HCT116 (cell line): ENCODE data around the gene SNX9. TPM values are rescaled to one million over a fixed set of nuclear protein-coding genes. Genes with fewer than 3 reads are reported as not detected.

ENCODE experiments used
- ATAC-seq: fragments of 200-7000 bp; cut with Tn5 transposase; 2 replicates; pipeline ENCODE4 v1.9.1; 2020; ENCODE audit warnings: mild to moderate bottlenecking, moderate library complexity
- BruUV-seq: library from RNA; stranded (reverse); fragments of 400-500 nt; replicated peaks from 2 replicates; lab custom pipeline; 2021; lab: Mats Ljungman, UMichigan
- CTCF ChIA-PET: fragments of 300-600 bp; sonication (Branson Sonifier 250); formaldehyde crosslinking; loops from one replicate; lab custom pipeline; 2021; ENCODE audit warnings: antibody characterized with exemption; lab: Charles Lee
- POLR2A ChIA-PET: fragments of 300-600, 350-600 bp; sonication (Branson Sonifier 250); formaldehyde crosslinking; loops from one replicate; lab custom pipeline; 2021; ENCODE audit warnings: antibody characterized with exemption; lab: Charles Lee
- RAD21 ChIA-PET, 2 experiments: fragments of 300-600 bp; sonication (Branson Sonifier 250); formaldehyde crosslinking; loops; one replicate each; lab custom pipeline; 2023; ENCODE audit warnings: low total read pairs in 2 of 2; ENCODE audit not compliant: uncharacterized antibody in 2 of 2, unreplicated experiment in 2 of 2, low non-redundant PET in 1 of 2; lab: Charles Lee
- DNase-seq: peaks from one replicate; pipeline ENCODE4 v3.0.0-alpha.2; 2010; ENCODE audit warnings: low read depth, low spot score
- H2AFZ ChIP-seq: fragments of 200-600 bp; shearing (Covaris generic), sonication (generic); 2 replicates; pipeline ENCODE4 v1.6.1; 2017; ENCODE audit warnings: low read depth, mixed run types, mixed read lengths, antibody characterized with exemption, low read length; ENCODE audit not compliant: poor library complexity, severe bottlenecking
- H3K27ac ChIP-seq: 2 replicates; pipeline ENCODE4 v1.5.1; 2012; ENCODE audit warnings: low read depth, low read length
- H3K27me3 ChIP-seq: fragments of 200-600 bp; sonication (generic); 2 replicates; pipeline ENCODE4 v1.6.1; 2016; ENCODE audit warnings: mixed run types, low read length, mixed read lengths; ENCODE audit not compliant: insufficient read depth
- H3K36me3 ChIP-seq, 2 experiments: fragments of 200-500 bp in 1 of 2; fragments of 200-600 bp in 1 of 2; sonication (Bioruptor generic) in 1 of 2; sonication (generic) in 1 of 2; 2 replicates each; pipeline versions ENCODE4 v1.5.1 to v1.6.1; 2014 to 2016; ENCODE audit warnings: low read length in 2 of 2, inconsistent platforms in 1 of 2, mixed read lengths in 1 of 2, mixed run types in 1 of 2; ENCODE audit not compliant: insufficient read depth in 2 of 2, control insufficient read depth in 1 of 2
- H3K4me1 ChIP-seq, 2 experiments: fragments of 200-600 bp in 1 of 2; sonication (generic) in 1 of 2; 2 replicates each; pipeline versions ENCODE4 v1.5.1 to v1.6.1; 2012 to 2017; ENCODE audit warnings: low read length in 2 of 2, inconsistent platforms in 1 of 2, mild to moderate bottlenecking in 1 of 2, mixed read lengths in 1 of 2, mixed run types in 1 of 2, moderate library complexity in 1 of 2; ENCODE audit not compliant: insufficient read depth in 2 of 2, control insufficient read depth in 1 of 2
- H3K4me2 ChIP-seq: fragments of 200-600 bp; sonication (generic); 2 replicates; pipeline ENCODE4 v1.6.1; 2017; ENCODE audit warnings: mixed run types, low read length, mixed read lengths
- H3K4me3 ChIP-seq, 2 experiments: fragments of 200-600 bp in 1 of 2; sonication (generic) in 1 of 2; replicated peaks in 1 of 2; 2 replicates each; pipeline ENCODE4 v1.5.1; 2011 to 2016; ENCODE audit warnings: low read length in 2 of 2, control low read depth in 1 of 2, low read depth in 1 of 2, mild to moderate bottlenecking in 1 of 2, mixed read lengths in 1 of 2, mixed run types in 1 of 2
- H3K79me2 ChIP-seq: fragments of 200-600 bp; sonication (generic); 2 replicates; pipeline ENCODE4 v1.6.1; 2017; ENCODE audit warnings: mild to moderate bottlenecking, mixed run types, low read length, moderate library complexity, mixed read lengths; ENCODE audit not compliant: insufficient read depth
- H3K9ac ChIP-seq: fragments of 200-600 bp; sonication (generic); 2 replicates; pipeline ENCODE4 v1.6.1; 2016; ENCODE audit warnings: low read length, mixed read lengths
- H3K9me2 ChIP-seq: fragments of 200-600 bp; sonication (generic), shearing (Covaris generic); 2 replicates; pipeline ENCODE4 v1.6.1; 2017; ENCODE audit warnings: mixed run types, mild to moderate bottlenecking, moderate library complexity; ENCODE audit not compliant: insufficient read depth
- H3K9me3 ChIP-seq, 2 experiments: fragments of 200-500 bp in 1 of 2; fragments of 200-600 bp in 1 of 2; sonication (Bioruptor generic) in 1 of 2; sonication (generic) in 1 of 2; 2 replicates each; pipeline ENCODE4 v1.6.1; 2014 to 2017; ENCODE audit warnings: low read length in 2 of 2, mixed read lengths in 2 of 2, inconsistent platforms in 1 of 2, low read depth in 1 of 2, mild to moderate bottlenecking in 1 of 2, mixed run types in 1 of 2, moderate library complexity in 1 of 2; ENCODE audit not compliant: control insufficient read depth in 1 of 2, insufficient read depth in 1 of 2
- H4K20me1 ChIP-seq: fragments of 200-600 bp; sonication (generic), shearing (Covaris generic); 2 replicates; pipeline ENCODE4 v1.6.1; 2017; ENCODE audit warnings: mixed run types, mild to moderate bottlenecking, moderate library complexity; ENCODE audit not compliant: insufficient read depth
- CBX3 ChIP-seq: IDR thresholded peaks from 2 replicates; pipeline ENCODE4 v1.6.1; 2012; ENCODE audit warnings: low read depth
- CEBPB ChIP-seq: IDR thresholded peaks from 2 replicates; pipeline ENCODE4 v1.6.1; 2012; ENCODE audit warnings: low read depth
- FOSL1 ChIP-seq: IDR thresholded peaks from 2 replicates; pipeline ENCODE4 v1.6.1; 2012; ENCODE audit warnings: low read depth
- JUND ChIP-seq: IDR thresholded peaks from 2 replicates; pipeline ENCODE4 v1.6.1; 2012
- POLR2A ChIP-seq: IDR thresholded peaks from 2 replicates; pipeline ENCODE4 v1.7.0; 2011; ENCODE audit warnings: borderline replicate concordance; ENCODE audit not compliant: insufficient read depth, insufficient read length; ENCODE audit errors: extremely low read depth
- POLR2AphosphoS5 ChIP-seq: IDR thresholded peaks from 2 replicates; pipeline ENCODE4 v1.6.1; 2011; ENCODE audit warnings: mild to moderate bottlenecking, low read depth, low read length, moderate library complexity
- SIN3A ChIP-seq: IDR thresholded peaks from 2 replicates; pipeline ENCODE4 v1.6.1; 2012; ENCODE audit warnings: low read depth
- SP1 ChIP-seq: IDR thresholded peaks from 2 replicates; pipeline ENCODE4 v1.6.1; 2012; ENCODE audit warnings: low read depth
- SRF ChIP-seq: IDR thresholded peaks from 2 replicates; pipeline ENCODE4 v1.6.1; 2012; ENCODE audit warnings: low read depth
- YY1 ChIP-seq: IDR thresholded peaks from 2 replicates; pipeline ENCODE4 v1.6.1; 2011; ENCODE audit warnings: low read length, low read depth, moderate library complexity, mild to moderate bottlenecking; ENCODE audit not compliant: insufficient replicate concordance; ENCODE audit errors: extremely low read depth
- ZFX ChIP-seq: fragments of 450-650 bp; IDR thresholded peaks from 2 replicates; pipeline ENCODE4 v1.6.1; 2017
- ZNF274 ChIP-seq: fragments of 200-500 bp; sonication (Bioruptor generic); IDR thresholded peaks from 2 replicates; pipeline ENCODE4 v1.6.1; 2014; ENCODE audit warnings: mild to moderate bottlenecking, low read depth, low read length, inconsistent platforms
- intact Hi-C: fragments of 100-400 bp; cut with micrococcal nuclease; formaldehyde crosslinking; loops from 2 replicates; pipeline ENCODE4 v1.10.0; 2022
- total RNA-seq: library from RNA; stranded (reverse); gene quantifications from one replicate; pipeline ENCODE4 v1.2.1, GENCODE V29; 2021; ENCODE audit not compliant: unreplicated experiment
- TF ChIP-seq, protein P1 (sequence below), 3 experiments: fragments of 200-600 bp in 1 of 3; sonication (generic) in 1 of 3; IDR thresholded peaks in 2 of 3; conservative IDR thresholded peaks in 1 of 3; 2 replicates each; pipeline ENCODE4 v1.5.1; 2012 to 2017; ENCODE audit warnings: low read depth in 2 of 3, low read length in 2 of 3, antibody characterized with exemption in 1 of 3, borderline replicate concordance in 1 of 3, control low read depth in 1 of 3, mild to moderate bottlenecking in 1 of 3, mixed read lengths in 1 of 3, mixed run types in 1 of 3, moderate library complexity in 1 of 3; ENCODE audit not compliant: insufficient read depth in 1 of 3
- TF ChIP-seq, protein P2 (sequence below): IDR thresholded peaks from 2 replicates; pipeline ENCODE4 v1.6.1; 2012
- TF ChIP-seq, protein P3 (sequence below): IDR thresholded peaks from 2 replicates; pipeline ENCODE4 v1.6.1; 2012
- TF ChIP-seq, protein P4 (sequence below): IDR thresholded peaks from 2 replicates; pipeline ENCODE4 v1.6.1; 2011; ENCODE audit warnings: mild to moderate bottlenecking, low read length, moderate library complexity; ENCODE audit not compliant: insufficient replicate concordance; ENCODE audit errors: extremely low read depth

SNX9 gene
- total RNA-seq, 1 experiment from 2014 or later = 42.5 TPM

GRCh38 chr6:157929765-157930319, 106.8 kb downstream of the SNX9 start:
- Histone ChIP-seq H3K36me3 (peaks cover 22 to 38% of the 10 kb centered on the region in 2 experiments; a peak in 3 of 4 replicates), H3K4me1 (no peaks in the 10 kb centered on the region), H3K9ac (no peak overlapping the region), H4K20me1 (no peaks in the 10 kb centered on the region), H3K9me3 (no peaks in the 10 kb centered on the region), H3K4me3 (no peak overlapping the region), H2AFZ (no peak overlapping the region), H3K79me2 (no peaks in the 10 kb centered on the region), H3K27ac (no peak overlapping the region), H3K4me2 (no peak overlapping the region), H3K9me2 (no peaks in the 10 kb centered on the region), H3K27me3 (no peaks in the 10 kb centered on the region)
- RAD21 ChIA-PET = no interaction called here
- intact Hi-C loops = no loop called here
- no peak for DNase-seq
- CTCF ChIA-PET = no interaction called here
- POLR2A ChIA-PET = no interaction called here
- no TSS peak for BruUV-seq
- ATAC-seq = no peak
- TF ChIP-seq ZNF274 = no peak
- TF ChIP-seq, protein P1, sequence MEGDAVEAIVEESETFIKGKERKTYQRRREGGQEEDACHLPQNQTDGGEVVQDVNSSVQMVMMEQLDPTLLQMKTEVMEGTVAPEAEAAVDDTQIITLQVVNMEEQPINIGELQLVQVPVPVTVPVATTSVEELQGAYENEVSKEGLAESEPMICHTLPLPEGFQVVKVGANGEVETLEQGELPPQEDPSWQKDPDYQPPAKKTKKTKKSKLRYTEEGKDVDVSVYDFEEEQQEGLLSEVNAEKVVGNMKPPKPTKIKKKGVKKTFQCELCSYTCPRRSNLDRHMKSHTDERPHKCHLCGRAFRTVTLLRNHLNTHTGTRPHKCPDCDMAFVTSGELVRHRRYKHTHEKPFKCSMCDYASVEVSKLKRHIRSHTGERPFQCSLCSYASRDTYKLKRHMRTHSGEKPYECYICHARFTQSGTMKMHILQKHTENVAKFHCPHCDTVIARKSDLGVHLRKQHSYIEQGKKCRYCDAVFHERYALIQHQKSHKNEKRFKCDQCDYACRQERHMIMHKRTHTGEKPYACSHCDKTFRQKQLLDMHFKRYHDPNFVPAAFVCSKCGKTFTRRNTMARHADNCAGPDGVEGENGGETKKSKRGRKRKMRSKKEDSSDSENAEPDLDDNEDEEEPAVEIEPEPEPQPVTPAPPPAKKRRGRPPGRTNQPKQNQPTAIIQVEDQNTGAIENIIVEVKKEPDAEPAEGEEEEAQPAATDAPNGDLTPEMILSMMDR (IDR thresholded peaks at IDR 0.05 in 2 of 3, conservative IDR thresholded peaks at IDR 0.05 in 1 of 3; ENCODE audit: borderline replicate concordance in 1 of 3, insufficient read depth in 1 of 3, low read depth in 2 of 3, low read length in 2 of 3) = no peak
- TF ChIP-seq SRF = no peak
- no peak for TF ChIP-seq ZFX
- no peak for TF ChIP-seq CBX3
- no peak for TF ChIP-seq CEBPB
- no peak for TF ChIP-seq FOSL1
- no peak for TF ChIP-seq SP1
- no peak for TF ChIP-seq POLR2A
- TF ChIP-seq, protein P2, sequence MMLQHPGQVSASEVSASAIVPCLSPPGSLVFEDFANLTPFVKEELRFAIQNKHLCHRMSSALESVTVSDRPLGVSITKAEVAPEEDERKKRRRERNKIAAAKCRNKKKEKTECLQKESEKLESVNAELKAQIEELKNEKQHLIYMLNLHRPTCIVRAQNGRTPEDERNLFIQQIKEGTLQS = no peak
- TF ChIP-seq, protein P3, sequence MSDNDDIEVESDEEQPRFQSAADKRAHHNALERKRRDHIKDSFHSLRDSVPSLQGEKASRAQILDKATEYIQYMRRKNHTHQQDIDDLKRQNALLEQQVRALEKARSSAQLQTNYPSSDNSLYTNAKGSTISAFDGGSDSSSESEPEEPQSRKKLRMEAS = no peak
- TF ChIP-seq JUND = no peak
- TF ChIP-seq YY1 = no peak
- no peak for TF ChIP-seq POLR2AphosphoS5
- TF ChIP-seq, protein P4, sequence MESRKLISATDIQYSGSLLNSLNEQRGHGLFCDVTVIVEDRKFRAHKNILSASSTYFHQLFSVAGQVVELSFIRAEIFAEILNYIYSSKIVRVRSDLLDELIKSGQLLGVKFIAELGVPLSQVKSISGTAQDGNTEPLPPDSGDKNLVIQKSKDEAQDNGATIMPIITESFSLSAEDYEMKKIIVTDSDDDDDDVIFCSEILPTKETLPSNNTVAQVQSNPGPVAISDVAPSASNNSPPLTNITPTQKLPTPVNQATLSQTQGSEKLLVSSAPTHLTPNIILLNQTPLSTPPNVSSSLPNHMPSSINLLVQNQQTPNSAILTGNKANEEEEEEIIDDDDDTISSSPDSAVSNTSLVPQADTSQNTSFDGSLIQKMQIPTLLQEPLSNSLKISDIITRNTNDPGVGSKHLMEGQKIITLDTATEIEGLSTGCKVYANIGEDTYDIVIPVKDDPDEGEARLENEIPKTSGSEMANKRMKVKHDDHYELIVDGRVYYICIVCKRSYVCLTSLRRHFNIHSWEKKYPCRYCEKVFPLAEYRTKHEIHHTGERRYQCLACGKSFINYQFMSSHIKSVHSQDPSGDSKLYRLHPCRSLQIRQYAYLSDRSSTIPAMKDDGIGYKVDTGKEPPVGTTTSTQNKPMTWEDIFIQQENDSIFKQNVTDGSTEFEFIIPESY = no peak
- TF ChIP-seq SIN3A = no peak
